ENCODE data around the gene EIF4E3.

GRCh38 chr3:71744738-71745137 is 19.5 kb upstream of the EIF4E3 start:
- no peak for TF ChIP-seq CTCF (IDR thresholded peaks at IDR 0.05)
- TF ChIP-seq POLR2A (IDR thresholded peaks at IDR 0.05) = no peak
